Adipose tissue (tissue), 3 donors: ENCODE measurements around the gene NEK8. TPM values are rescaled to one million over a fixed set of nuclear protein-coding genes. Genes with fewer than 3 reads are reported as not detected.

Experiments
- H3K27ac ChIP-seq: one replicate; pipeline ENCODE4 v1.5.1; 2013; ENCODE audit warnings: low read depth, low read length
- WGBS, 3 donors: extraction: QIAGEN DNeasy Blood & Tissue Kit; methylation state at CpG; one replicate each; pipeline ENCODE4 v1.1.7; 2013; 5-methylcytosine and 5-hydroxymethylcytosine counted together
- polyA plus RNA-seq, 3 donors: library from polyadenylated mRNA; stranded (reverse); fragments of 200-250 nt; gene quantifications; one replicate each; pipeline ENCODE4 v1.2.3, GENCODE V29; 2013
- donor health status: healthy with polysubstance abuse.
- donor health status: Bipolar disorder and iron deficiency.
- donor health status: healthy.

Gene NEK8
- 1 to 10 TPM; 1.8 to 2.7 (median 1.9) TPM for polyA plus RNA-seq

DNA sequence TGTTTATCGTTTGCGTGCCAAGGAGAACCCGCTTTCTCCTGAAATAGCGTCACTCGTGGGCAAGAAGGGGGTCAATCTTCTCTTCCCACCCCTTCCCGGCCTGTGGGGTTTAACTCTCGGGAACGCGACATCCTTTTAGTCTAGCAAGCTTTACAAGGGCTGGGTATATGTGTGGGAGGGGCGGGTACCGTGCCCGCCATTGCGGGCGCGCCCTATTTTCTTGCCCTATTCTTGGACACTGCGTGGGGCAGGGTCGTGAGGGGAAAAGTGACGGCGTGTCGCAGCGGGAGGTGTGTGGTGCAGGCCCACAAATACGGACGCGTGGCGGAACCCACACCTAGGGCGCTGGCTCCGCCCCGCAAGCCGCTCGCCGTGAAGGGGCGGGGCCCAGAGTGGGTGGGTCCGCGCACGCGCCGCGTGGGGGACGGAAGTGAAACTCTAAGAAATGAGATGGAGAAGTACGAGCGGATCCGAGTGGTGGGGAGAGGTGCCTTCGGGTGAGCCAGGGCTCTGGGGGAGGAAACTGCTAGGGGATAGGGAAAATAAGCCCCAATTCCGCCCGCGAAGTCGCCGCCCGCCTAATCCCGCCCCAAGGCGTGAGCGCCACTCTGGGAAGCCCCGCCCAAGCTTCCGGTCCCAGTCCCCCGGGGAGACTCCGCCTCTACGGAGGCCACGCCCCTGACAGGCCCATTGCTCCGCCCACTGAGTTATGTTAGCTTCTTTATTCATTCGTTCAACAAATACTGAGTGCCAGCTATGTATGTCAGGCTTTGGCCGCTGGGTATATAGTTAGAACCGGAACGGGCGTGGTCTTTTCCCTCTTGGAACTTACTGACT lies at the start of gene NEK8:
TSS of gene NEK8 (plus strand) at position 425 of the 837 bp plus-strand sequence. CDS start at position 451, 26 bp downstream.
- WGBS, 3 donors, result 0% methylated on average over 58 to 64 of the region's 64 CpGs
- no peak within 1 kb of the TSS for H3K27ac ChIP-seq

DNA sequence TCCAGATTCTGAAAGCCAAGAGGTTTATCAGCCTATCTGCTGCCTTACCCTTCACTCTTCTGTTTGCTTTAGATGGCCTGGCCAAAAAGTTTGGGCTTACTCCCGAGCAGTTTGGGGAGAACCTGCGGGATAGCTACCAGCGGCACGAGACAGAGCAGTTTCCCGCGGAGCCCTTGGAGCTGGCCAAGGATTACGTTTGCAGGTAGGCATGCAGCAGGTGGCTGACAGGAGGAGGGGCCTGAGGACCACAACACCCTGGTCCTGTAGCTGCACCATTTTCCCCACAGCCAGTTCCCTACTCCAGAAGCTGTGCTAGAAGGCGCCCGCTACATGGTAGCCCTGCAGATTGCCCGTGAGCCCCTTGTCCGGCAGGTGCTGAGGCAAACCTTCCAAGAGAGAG lies 45.9 kb upstream of the NEK8 start:
- WGBS, 3 donors, result 86 to 97% (median 92%) methylated on average over 11 of the region's 11 CpGs

DNA sequence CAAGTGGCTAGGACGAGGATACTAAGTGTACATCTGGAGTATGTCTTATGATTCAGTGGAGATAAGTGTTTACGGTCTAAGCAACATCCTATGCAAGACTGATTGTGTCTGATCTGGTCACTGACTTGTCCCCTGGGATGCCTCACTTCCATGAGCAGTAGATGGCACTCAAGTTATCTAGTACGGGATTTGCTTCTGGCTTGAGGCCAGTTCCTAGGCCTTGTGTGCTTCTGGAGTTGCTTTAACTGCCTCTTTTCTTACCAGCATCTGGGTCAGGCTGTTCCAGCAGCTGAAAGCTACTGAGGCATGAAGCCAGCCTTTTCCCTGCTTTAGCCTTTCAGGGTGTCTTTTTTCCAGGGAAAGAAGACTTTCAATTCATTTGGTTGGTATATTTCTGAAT lies 43.6 kb upstream of the NEK8 start:
- no peak overlapping the region for H3K27ac ChIP-seq
- 49 to 62% (median 60%) methylated on average over 3 of the region's 3 CpGs for WGBS, 3 donors

More for the DNA sequence above, 45.9 kb upstream of the NEK8 start:
- no peak overlapping the region for H3K27ac ChIP-seq

DNA sequence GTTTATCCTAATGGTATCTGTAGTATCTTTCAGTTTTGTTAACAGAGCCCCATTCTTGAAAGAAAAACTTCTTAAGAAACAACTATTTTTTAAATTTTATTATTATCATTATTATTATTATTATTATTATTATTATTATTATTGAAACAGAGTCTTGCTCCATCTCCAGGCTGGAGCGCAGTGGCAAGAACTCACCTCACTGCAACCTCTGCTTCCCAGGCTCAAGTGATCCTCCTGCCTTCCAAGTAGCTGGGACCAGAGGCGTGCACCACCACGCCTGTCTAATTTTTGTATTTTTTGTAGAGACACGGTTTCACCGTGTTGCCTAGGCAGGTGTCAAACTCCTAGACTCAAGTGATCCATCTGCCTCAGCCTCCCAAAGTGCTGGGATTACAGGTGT lies 43.2 kb upstream of the NEK8 start:
- H3K27ac ChIP-seq, result no peak overlapping the region
- WGBS, 3 donors, result 89 to 95% (median 90%) methylated on average over 5 of the region's 5 CpGs

DNA sequence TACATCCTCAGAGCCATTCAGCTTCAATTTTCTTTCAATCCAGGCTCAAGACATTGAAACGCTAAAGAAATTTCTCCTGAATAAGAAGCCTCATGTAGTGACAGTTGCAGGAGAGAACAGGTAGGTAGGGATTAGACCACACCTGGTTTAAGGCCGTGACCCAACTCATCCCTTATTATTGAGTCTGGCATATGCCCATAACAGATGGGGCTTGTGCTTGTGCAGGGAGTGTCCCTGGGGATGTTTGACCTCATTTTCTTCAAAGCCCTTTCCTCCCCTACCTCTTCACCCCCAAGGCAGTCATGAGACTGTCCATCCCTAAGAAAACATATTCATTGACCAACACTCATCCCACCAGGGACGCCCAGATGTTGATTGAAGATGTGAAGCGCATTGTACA lies 42.3 kb upstream of the NEK8 start:
- WGBS, 3 donors, result 83 to 91% (median 87%) methylated on average over 4 of the region's 4 CpGs

DNA sequence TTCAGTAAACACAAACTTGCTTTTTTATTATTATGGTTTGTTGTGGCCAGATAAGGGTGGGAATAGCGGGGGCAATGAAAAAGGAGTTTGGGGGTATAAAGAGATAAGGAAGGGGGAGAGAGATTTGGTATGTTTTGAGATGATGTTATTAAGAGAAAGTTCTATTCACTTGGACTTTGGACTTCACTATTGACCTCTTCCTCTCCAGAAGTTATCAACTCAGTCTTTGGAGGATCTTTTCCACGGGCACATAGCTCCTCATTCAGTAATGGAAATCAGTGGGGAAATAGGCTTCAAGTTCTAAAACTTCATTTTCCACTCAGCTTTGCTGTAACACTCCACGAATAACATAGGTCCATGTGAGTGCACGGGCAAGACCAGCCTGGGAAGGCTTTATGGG lies 40.1 kb upstream of the NEK8 start:
- no peak overlapping the region for H3K27ac ChIP-seq
- WGBS, 3 donors, result 92 to 97% (median 95%) methylated on average over 4 of the region's 4 CpGs

More for the DNA sequence above, 42.3 kb upstream of the NEK8 start:
- no peak overlapping the region for H3K27ac ChIP-seq

DNA sequence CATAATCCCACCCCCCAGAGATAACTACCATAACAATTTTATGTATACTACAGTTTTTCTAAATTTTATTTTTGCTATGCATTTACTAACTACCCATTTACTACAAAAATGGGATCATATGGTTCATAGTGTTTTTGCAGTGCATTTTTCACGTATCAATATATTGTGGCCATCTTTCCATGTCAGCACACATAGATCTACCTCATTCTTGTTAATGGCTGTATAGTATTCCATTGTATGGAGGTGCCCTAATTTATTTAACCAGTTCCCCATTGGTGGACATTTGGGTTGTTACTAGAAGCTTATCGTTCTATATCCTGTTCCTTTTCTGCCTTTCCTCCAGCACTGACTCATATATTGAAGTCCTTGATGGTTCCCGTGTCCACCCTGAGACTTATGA lies 39.6 kb upstream of the NEK8 start:
- WGBS, 3 donors, result 98 to 100% (median 99%) methylated on average over 3 of the region's 3 CpGs
- H3K27ac ChIP-seq, result no peak overlapping the region

DNA sequence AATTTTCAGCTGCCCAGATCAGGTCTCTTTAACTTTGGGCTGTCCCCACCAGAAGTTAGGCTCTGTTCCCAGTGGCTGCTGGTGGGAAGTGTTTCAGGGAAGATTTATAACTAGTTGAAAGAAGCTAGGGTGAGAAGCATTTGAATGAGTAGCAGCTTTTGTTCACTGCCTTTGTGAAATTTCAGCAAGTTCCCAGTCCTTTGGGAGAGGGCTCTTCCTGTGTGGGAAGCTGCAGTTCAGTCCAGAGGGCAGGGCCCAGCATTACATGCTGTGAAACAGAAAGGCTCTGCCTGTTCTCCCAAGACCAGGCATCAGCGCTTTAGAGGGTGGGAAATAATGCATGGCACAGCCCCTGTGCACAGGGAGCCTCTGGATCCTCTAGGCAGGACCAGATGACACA lies 34.7 kb upstream of the NEK8 start:
- no peak overlapping the region for H3K27ac ChIP-seq
- 95 to 100% (median 100%) methylated on average over 1 of the region's 1 CpG for WGBS, 3 donors

DNA sequence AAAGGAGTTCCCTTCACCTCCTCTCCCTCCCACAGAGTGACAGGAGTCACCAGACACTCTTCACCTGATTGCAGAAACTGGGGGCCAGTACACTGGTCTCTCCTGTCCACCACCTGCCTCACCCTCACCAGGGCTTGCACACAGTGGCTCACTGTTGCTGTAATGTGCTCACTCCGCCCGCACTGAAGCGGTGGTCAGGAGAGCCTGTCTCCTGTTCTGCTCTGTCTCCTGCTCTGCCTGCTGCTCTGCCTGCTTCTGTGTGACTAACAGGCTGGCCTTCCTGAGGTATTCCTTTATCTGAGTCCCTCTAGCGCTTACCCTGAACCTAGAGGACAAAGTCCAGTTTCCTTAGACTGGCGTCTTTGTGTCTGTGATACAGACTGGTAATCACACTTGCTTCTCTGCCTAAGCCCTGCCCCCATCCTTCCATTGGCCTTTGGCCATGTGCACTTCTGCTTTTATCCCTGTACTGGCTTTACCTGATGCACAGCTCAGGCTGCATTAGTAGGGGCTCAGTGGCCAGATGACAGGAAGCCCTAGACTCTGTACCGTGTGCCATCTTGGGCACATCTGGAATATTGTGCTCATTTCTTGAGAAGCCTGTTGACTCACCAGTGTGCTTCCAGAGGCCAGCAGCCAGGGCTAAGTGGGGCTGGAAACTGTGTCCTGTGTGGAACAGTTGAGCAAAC lies 30.2 kb upstream of the NEK8 start:
- H3K27ac ChIP-seq, result no peak overlapping the region
- WGBS, 3 donors, result 67 to 90% (median 85%) methylated on average over 6 of the region's 6 CpGs

DNA sequence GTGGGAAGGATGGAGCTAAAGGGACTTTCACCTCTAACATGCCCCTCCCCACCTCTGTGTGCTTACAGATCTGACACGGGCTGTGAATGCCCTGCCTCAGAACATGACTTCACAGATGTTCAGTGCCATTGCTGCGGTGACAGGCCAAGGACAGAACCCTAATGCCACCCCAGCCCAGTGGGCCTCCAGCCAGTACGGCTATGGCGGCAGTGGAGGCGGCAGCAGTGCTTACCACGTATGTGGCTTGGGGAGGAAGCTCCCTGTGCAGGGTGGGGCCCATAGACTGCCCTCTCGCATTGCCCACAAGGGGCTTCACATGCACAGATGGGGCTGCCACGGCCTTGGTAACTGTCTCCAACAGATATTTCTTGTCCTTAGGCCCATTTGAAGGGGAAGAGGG lies 28.3 kb upstream of the NEK8 start:
- no peak overlapping the region for H3K27ac ChIP-seq
- 87 to 89% (median 88%) methylated on average over 8 of the region's 8 CpGs for WGBS, 3 donors

DNA sequence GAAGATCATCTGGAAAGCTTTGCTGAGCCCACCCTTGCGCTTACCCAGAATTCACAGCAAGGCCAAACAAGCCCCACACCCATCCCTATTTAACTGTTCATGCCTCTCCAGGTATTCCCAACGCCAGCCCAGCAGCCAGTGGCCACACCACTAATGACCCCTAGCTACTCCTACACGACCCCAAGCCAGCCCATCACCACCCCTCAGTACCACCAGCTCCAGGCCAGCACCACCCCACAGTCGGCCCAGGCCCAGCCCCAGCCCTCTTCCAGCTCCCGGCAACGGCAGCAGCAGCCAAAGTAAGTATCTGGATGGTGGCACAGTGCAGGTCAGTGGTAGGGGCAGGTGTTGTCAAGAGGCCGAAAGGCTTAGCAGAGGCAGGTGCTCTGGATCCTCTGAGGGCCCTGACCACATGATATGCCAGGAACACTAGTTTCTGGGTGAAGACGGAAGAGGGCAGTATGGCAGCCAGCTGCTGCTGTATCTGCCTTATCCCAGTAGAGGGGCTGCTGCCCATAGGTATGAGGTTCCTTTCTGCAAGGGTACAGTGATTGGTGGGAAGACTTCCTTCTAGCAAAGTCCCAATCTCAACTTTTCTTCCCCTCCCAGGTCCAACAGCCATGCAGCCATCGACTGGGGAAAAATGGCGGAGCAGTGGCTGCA lies 27.6 kb upstream of the NEK8 start:
- no peak overlapping the region for H3K27ac ChIP-seq
- 90 to 92% (median 91%) methylated on average over 10 of the region's 10 CpGs for WGBS, 3 donors

DNA sequence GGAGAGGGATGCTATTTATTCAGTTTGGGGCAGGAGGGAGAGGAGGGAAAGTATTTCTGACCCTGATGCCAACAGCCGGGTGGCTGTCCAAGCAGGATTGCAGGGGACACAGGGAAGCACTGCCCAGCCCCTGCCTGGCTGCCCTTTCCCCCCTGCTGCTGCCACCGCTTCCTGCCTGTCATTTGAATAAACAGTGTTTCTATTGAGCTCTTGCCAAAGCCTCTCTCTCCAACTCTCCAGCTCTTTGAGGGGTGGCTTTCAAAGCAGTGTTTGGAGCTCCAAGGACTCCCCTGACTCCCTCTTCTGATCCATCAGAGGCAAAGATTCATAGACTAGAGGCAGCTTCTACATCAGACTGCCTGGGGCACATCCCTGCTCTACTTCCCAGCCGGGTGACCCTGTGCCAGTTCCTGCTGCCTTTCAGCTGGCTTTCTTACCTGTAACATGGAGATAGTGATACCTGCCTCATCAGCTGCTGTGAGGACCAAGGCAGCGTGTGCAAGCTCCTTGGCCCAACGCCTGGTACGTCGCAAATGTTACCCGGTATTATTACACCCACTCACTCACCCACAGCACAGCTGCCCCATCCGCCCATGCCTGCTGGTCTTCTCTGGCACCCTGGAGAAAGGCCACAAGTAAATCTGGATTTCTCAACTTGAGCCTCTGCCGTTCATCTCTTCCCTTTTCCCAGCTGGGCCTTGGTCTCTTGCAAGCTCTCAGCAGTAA lies 26.4 kb upstream of the NEK8 start:
- no peak overlapping the region for H3K27ac ChIP-seq
- 74 to 81% (median 77%) methylated on average over 10 of the region's 10 CpGs for WGBS, 3 donors

DNA sequence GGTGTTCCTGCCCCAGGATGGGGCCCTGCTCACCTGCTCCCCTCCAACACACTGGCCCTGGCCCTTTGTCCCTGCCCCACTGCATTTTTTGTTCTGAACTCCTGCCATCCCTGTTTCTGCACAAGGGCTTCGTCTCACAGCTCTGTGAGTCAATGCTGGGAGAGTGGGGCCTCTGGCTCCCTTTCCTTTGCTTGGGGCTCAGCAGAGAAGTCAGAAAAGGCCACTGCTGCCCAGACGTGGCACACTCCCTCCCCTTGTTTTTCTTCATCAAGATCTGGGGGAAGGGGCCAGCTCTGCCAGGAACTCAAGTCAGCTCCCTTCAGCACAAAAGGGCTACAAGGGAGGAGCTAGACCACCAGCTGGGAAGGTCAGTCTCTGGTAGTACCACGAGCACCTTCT lies 25.8 kb upstream of the NEK8 start:
- WGBS, 3 donors, result 73 to 79% (median 75%) methylated on average over 3 of the region's 3 CpGs

DNA sequence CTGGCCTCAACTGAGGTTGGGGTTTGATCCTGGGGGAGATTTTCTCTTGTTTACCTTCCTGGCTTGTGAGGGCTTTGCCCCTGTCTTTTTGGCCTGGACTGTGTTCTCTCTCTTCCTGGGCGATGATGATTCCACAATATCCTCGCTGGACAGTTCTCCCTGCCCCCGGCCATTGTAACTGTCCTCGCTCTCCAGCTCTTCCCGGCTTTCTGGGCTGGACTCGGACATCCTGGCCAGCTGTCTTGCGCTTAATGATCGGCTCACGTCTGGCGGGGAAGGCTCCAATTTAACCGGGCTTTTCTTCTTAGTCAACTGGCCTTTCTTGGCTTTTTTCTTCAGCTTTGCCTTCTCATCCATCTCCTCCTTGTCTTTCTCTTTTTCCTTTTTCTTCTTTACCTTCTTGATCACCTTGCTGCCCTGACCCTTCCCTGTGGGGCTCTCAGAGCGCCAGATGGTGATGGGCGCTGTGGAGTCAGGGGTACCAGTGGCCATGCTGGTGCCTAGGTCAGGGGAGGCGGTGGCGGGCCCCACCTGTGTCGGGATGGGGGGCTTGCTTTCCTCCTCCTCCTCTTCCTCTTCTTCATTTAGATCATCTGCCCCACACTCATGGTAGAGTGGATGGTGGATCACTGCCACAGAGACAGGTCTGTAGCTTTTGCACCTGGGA lies 24.9 kb upstream of the NEK8 start:
- no peak overlapping the region for H3K27ac ChIP-seq
- 76 to 86% (median 77%) methylated on average over 16 of the region's 16 CpGs for WGBS, 3 donors

More for the DNA sequence above, 25.8 kb upstream of the NEK8 start:
- H3K27ac ChIP-seq, result no peak overlapping the region

DNA sequence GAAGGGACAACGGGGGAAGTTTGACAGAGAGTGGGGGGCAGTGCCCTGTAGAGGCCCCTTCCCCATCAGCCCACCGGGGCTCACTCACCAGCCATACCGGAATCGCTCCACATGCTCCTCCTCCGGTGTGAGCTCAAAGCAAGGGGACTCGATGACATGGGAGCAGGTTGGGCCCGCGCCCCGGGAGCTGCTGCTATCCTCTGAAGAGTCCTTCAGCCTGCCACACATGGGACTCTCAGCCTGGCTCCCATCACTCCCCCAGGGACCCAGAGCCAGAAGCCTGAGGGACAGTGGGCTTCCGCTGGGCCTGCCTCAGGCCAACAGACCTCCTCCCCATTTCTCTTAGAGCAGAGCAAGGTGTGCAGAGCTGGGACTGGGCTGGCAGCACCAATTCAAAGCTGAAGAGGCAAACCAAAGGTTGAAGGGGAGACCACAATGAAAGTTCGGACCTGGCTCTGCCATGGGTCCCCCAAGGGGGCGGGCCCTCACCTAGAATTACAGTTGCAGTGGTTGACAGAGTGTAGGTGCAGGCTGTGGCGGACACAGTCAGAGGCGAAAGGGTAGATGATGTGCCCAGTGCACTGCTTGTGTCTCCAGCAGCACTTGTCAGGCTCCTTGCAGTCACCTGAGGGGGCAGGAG lies 24.2 kb upstream of the NEK8 start:
- H3K27ac ChIP-seq, result no peak overlapping the region
- 89 to 93% (median 92%) methylated on average over 11 to 14 of the region's 14 CpGs for WGBS, 3 donors

DNA sequence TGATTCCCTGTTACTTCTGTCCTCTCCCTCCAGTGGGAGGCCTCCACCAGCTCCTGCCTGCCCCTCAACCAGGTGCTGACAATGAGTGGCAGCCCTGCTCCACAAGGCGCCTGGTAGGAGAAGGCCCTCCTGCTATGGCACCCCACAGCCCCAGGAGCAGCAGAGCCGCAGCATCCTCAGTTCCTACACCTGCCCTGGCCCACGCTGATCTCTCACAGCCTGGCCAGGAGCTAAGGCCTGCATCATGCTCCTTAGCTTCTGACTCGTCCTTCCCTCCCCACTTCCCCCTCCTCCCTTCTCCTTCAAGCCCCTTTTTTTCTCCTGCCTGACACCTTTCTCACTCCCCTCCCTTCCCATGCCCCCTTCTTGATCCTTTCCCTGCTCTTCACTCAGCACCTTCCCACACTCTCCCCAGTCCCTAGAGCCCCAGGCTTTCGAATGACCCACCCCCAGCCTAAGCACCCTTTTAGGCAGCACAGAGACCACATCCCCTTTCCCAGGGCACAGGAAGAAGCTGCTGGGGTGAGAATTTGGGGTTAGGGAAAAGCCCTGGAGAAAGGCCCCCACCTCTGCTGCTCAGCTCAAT lies 23.4 kb upstream of the NEK8 start:
- no peak overlapping the region for H3K27ac ChIP-seq
- 74 to 85% (median 78%) methylated on average over 4 to 5 of the region's 5 CpGs for WGBS, 3 donors

DNA sequence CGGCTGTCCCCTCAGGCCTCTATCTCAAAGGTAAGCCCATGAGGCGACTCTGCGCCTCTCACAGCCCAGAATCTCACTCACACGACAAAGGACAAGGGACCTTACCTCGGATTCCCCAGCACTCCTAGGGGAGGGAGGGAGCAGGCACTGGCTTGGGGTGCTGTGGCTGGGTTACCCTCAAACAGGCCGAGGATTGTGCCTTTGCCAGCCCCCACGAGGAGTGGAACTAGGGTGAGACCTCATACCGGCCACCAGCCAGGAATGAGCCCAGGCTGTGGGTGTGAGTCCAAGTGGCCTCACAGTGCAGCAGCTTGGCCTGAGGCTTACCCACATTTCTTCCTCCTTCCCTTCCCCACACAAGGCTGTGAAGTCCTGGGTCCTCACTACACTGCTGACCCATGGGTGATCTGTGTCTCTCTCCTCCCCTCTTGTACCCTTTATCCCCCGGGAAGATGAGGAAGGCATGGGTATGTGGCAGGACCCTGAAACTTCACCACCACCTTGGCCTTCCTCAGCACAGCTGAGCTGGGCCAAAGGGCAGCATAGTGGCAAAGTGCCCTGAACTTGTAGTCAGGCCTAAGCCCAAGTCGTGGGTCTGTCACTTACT lies 22.8 kb upstream of the NEK8 start:
- H3K27ac ChIP-seq, result no peak overlapping the region
- 77 to 80% (median 77%) methylated on average over 9 to 10 of the region's 10 CpGs for WGBS, 3 donors
